Measurements from ENCODE around the gene TIPRL.

Gene TIPRL

DNA sequence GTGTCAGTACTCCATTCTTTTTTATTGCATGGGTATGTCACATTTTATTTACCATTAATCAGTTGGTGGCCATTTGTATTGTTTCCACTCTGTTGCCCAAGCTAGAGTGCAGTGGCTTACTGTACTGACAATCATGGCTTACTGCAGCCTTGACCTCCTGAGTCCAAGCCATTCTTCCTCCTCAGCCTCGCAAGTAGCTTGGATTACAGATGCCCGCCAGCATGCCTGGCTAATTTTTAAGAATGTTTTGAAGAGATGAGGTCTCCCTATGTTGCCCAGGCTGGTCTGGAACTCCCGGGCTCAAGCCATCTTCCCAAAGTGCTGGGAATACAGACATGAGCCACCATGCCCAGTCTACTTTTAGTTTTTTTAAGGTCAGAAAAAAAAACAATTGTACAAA is 46.2 kb downstream of the TIPRL start:
- Histone ChIP-seq H3K9me3 (ENCODE audit: severe bottlenecking) (no peaks in the 10 kb centered on the region), H3K27me3 (ENCODE audit: insufficient read depth, low read depth, severe bottlenecking) (no peaks in the 10 kb centered on the region), H3K4me3 (ENCODE audit: low read depth, low read length) (no peak overlapping the region), H3K36me3 (no peaks in the 10 kb centered on the region), H3K27ac (no peak overlapping the region)
- DNase-seq = no peak
- TF ChIP-seq CTCF (IDR thresholded peaks at IDR 0.05; ENCODE audit: low read depth, low read length) = no peak

GRCh38 chr1:168225476-168226190 is 46.9 kb downstream of the TIPRL start, which contains the start of gene SFT2D2:
TSS of gene SFT2D2 (plus strand) at chr1:168226004. CDS start at chr1:168226080, 76 bp downstream.
- no peak for TF ChIP-seq CTCF (IDR thresholded peaks at IDR 0.05; ENCODE audit: low read depth, low read length)
- DNase-seq = peak; percentile 62
- Histone ChIP-seq H3K9me3 (ENCODE audit: severe bottlenecking) (no peaks in the 10 kb centered on the region), H3K27me3 (ENCODE audit: insufficient read depth, low read depth, severe bottlenecking) (no peaks in the 10 kb centered on the region), H3K27ac (peak within 1 kb of the TSS; percentile 88), H3K4me3 (ENCODE audit: low read depth, low read length) (peak within 1 kb of the TSS; percentile 84), H3K36me3 (no peaks in the 10 kb centered on the region)

DNA sequence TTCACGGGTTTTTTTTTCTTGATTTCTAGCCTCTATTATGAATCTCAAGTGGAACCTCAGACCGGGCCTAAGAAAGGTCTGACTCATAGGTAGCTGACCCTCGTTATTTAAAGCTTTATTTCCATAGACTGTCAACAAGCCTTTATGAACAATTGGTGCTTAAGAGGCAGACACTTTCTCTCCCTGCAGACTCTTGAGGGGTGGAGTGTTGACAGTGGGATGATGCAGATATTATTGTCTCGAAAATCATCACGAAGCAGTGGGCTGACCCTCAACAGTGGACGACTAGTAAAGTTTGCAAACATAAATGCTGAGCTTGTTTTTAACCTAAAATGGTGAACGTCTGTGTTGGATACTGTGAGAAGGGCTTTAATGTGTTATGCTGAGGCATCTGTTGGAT is 48.9 kb downstream of the TIPRL start:
- H3K4me3 ChIP-seq (ENCODE audit: low read depth, low read length) = no peak overlapping the region
- DNase-seq = no peak
- no peak overlapping the region for H3K27ac ChIP-seq

DNA sequence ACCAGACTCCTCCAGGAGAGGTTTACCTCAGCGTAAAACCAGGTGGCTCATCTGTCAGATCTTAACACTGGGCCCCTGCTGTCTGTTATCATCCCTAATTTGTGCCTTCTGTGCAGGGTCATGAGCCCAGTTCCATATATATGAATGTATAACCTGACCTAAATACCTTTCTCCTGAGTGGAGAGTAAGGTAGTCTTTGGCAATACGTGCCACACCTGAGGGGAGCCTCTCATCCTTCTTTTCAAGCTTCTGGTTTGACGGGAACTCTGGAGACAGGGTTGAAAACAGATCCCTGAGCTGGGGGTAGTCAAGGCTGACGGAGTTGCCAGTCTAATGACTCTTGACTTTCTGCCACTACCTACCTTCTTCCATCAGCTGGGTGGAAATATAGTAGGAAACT is 51.1 kb downstream of the TIPRL start:
- no peak for TF ChIP-seq CTCF (IDR thresholded peaks at IDR 0.05; ENCODE audit: low read depth, low read length)
- Histone ChIP-seq H3K27me3 (ENCODE audit: insufficient read depth, low read depth, severe bottlenecking) (no peaks in the 10 kb centered on the region), H3K36me3 (no peaks in the 10 kb centered on the region), H3K27ac (no peak overlapping the region), H3K9me3 (ENCODE audit: severe bottlenecking) (no peaks in the 10 kb centered on the region), H3K4me3 (ENCODE audit: low read depth, low read length) (no peak overlapping the region)
- no peak for DNase-seq

More for the DNA sequence above, 48.9 kb downstream of the TIPRL start:
- TF ChIP-seq CTCF (IDR thresholded peaks at IDR 0.05; ENCODE audit: low read depth, low read length) = no peak
- H3K9me3 ChIP-seq (ENCODE audit: severe bottlenecking) = no peaks in the 10 kb centered on the region
- H3K27me3 ChIP-seq (ENCODE audit: insufficient read depth, low read depth, severe bottlenecking) = no peaks in the 10 kb centered on the region
- H3K36me3 ChIP-seq = no peaks in the 10 kb centered on the region

DNA sequence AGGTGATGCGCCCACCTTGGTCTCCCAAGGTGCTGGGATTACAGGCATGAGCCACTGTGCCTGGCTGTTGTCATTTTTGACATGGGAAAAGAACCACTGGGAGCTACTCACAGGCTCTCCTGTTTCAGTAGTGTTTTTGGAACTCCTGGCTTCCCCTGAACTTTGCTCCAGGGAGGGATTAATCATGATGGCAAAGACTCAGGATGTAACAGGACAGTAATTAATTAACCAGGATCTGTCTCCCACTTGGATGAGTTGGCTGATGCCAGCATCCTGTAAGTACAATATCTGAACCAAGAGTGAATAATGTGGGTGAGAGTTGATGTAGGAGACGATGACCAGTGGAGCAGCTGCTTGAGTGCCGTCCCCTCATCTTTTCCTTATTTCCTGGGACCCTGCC is 51.9 kb downstream of the TIPRL start:
- DNase-seq = no peak
- Histone ChIP-seq H3K27ac (no peak overlapping the region), H3K9me3 (ENCODE audit: severe bottlenecking) (no peaks in the 10 kb centered on the region), H3K4me3 (ENCODE audit: low read depth, low read length) (no peak overlapping the region), H3K36me3 (no peaks in the 10 kb centered on the region), H3K27me3 (ENCODE audit: insufficient read depth, low read depth, severe bottlenecking) (no peaks in the 10 kb centered on the region)
- no peak for TF ChIP-seq CTCF (IDR thresholded peaks at IDR 0.05; ENCODE audit: low read depth, low read length)
